K562 (cell line): ENCODE results near the gene IL4I1. TPM values are rescaled to one million over a fixed set of nuclear protein-coding genes. Genes with fewer than 3 reads are reported as not detected.

Source experiments
- ASH1L ChIP-seq: fragments of 450-650 bp; IDR thresholded peaks from 2 replicates; pipeline ENCODE4 v1.6.1; 2018; ENCODE audit warnings: borderline replicate concordance, mild to moderate bottlenecking, low read depth; ENCODE audit not compliant: partially characterized antibody
- BCL6 ChIP-seq: fragments of 250-450 bp; sonication (Bioruptor Pico); IDR thresholded peaks from 2 replicates; pipeline ENCODE4 v1.4.0; 2020
- CBFA2T3 ChIP-seq: fragments of 450-650 bp; IDR thresholded peaks from 2 replicates; pipeline ENCODE4 v1.6.1; 2017
- CBX2 ChIP-seq: fragments of 200-600 bp; sonication (generic); IDR thresholded peaks from one replicate; pipeline ENCODE4 v1.6.1; 2012; ENCODE audit warnings: mild to moderate bottlenecking, low read length, inconsistent platforms; ENCODE audit not compliant: insufficient read depth, poor library complexity, severe bottlenecking
- CEBPG ChIP-seq, 3 experiments: fragments of 200-800 bp in 1 of 3; sonication (Bioruptor generic) in 1 of 3; sonication (generic) in 1 of 3; formaldehyde crosslinking in 1 of 3; IDR thresholded peaks in 2 of 3; conservative IDR thresholded peaks in 1 of 3; 2 replicates each; pipeline versions ENCODE4 v1.6.1 to v1.8.0; 2016 to 2022; ENCODE audit warnings: missing compliant biosample characterization in 2 of 3, missing genetic modification characterization in 2 of 3, mild to moderate bottlenecking in 1 of 3, missing genetic modification reagents in 1 of 3
- CHCHD3 ChIP-seq: fragments of 250-450 bp; sonication (Bioruptor Pico); IDR thresholded peaks from 2 replicates; pipeline ENCODE4 v2.1.2; 2022; ENCODE audit warnings: mild to moderate bottlenecking
- CREBBP ChIP-seq: IDR thresholded peaks from one replicate; pipeline ENCODE4 v1.6.1; 2012; ENCODE audit warnings: low read depth, mild to moderate bottlenecking, control low read depth, inconsistent platforms, low read length
- CTCFL ChIP-seq: IDR thresholded peaks from 2 replicates; pipeline ENCODE4 v1.6.1; 2011; ENCODE audit warnings: borderline replicate concordance, low read depth, mild to moderate bottlenecking, moderate library complexity, low read length; ENCODE audit not compliant: insufficient read depth, poor library complexity, severe bottlenecking
- ELK1 ChIP-seq: sonication (generic); formaldehyde crosslinking; IDR thresholded peaks from 2 replicates; pipeline ENCODE4 v1.8.1; 2022; ENCODE audit warnings: missing genetic modification reagents
- EP400 ChIP-seq: fragments of 450-650 bp; IDR thresholded peaks from 2 replicates; pipeline ENCODE4 v1.6.1; 2017; ENCODE audit warnings: antibody characterized with exemption, mild to moderate bottlenecking, moderate library complexity
- FOXM1 ChIP-seq, 2 experiments: fragments of 450-650 bp in 1 of 2; sonication (generic) in 1 of 2; formaldehyde crosslinking in 1 of 2; IDR thresholded peaks; 2 replicates each; pipeline versions ENCODE4 v1.6.1 to v1.9.0; 2017 to 2022; ENCODE audit warnings: low read depth in 2 of 2, mild to moderate bottlenecking in 2 of 2, missing genetic modification reagents in 1 of 2, moderate library complexity in 1 of 2
- GTF2E2 ChIP-seq: fragments of 200-800 bp; sonication (Bioruptor generic); IDR thresholded peaks from 2 replicates; pipeline ENCODE4 v1.6.1; 2016; ENCODE audit warnings: missing genetic modification characterization, missing compliant biosample characterization
- MAFF ChIP-seq: IDR thresholded peaks from 2 replicates; pipeline ENCODE4 v1.6.1; 2012; ENCODE audit warnings: low read length, improper control_type of control experiment
- NFE2 ChIP-seq: IDR thresholded peaks from 2 replicates; pipeline ENCODE4 v1.6.1; 2014; ENCODE audit warnings: antibody characterized with exemption, low read depth
- NFXL1 ChIP-seq: fragments of 450-650 bp; formaldehyde crosslinking; IDR thresholded peaks from 2 replicates; pipeline ENCODE4 v1.4.0; 2021; ENCODE audit warnings: mild to moderate bottlenecking
- NR2C1 ChIP-seq, 2 experiments: fragments of 450-650 bp; IDR thresholded peaks; 2 replicates each; pipeline ENCODE4 v1.6.1; 2017; ENCODE audit warnings: mild to moderate bottlenecking in 2 of 2, antibody characterized with exemption in 1 of 2, inconsistent platforms in 1 of 2, missing compliant biosample characterization in 1 of 2, missing genetic modification characterization in 1 of 2
- PYGO2 ChIP-seq: fragments of 450-650 bp; IDR thresholded peaks from 2 replicates; pipeline ENCODE4 v1.6.1; 2016; ENCODE audit warnings: mild to moderate bottlenecking, missing genetic modification characterization, moderate library complexity, missing compliant biosample characterization
- RBM17 ChIP-seq: fragments of 200-400 bp; formaldehyde crosslinking; IDR thresholded peaks from 2 replicates; pipeline ENCODE4 v1.6.1; 2017; ENCODE audit warnings: low read depth, mild to moderate bottlenecking, low read length, borderline replicate concordance
- SIN3A ChIP-seq, 2 experiments: fragments of 150-350 bp in 1 of 2; IDR thresholded peaks; 2 replicates each; pipeline ENCODE4 v1.6.1; 2011 to 2016; ENCODE audit warnings: borderline replicate concordance in 2 of 2, low read depth in 2 of 2, low read length in 2 of 2, mild to moderate bottlenecking in 2 of 2, moderate library complexity in 2 of 2; ENCODE audit not compliant: control insufficient read depth in 1 of 2
- TRIM28 ChIP-seq: fragments of 450-650 bp; IDR thresholded peaks from 2 replicates; pipeline ENCODE4 v1.6.1; 2017
- TSC22D4 ChIP-seq: fragments of 450-650 bp; IDR thresholded peaks from 2 replicates; pipeline ENCODE4 v1.6.1; 2016; ENCODE audit warnings: missing genetic modification characterization, missing biosample characterization, control low read depth
- ZBTB1 ChIP-seq: sonication (generic); formaldehyde crosslinking; IDR thresholded peaks from 2 replicates; pipeline ENCODE4 v1.8.1; 2023; ENCODE audit warnings: missing genetic modification reagents, low read depth, mild to moderate bottlenecking, borderline replicate concordance
- ZC3H11A ChIP-seq: IDR thresholded peaks from 2 replicates; pipeline ENCODE4 v1.6.1; 2012; ENCODE audit warnings: low read depth, low read length, improper control_type of control experiment
- ZNF12 ChIP-seq: sonication (generic); formaldehyde crosslinking; IDR thresholded peaks from 2 replicates; pipeline ENCODE4 v1.4.0; 2020; ENCODE audit warnings: mild to moderate bottlenecking, missing genetic modification reagents
- ZNF217 ChIP-seq: sonication (generic); formaldehyde crosslinking; IDR thresholded peaks from 2 replicates; pipeline ENCODE4 v1.8.0; 2022; ENCODE audit warnings: mild to moderate bottlenecking, missing genetic modification reagents
- ZNF239 ChIP-seq: fragments of 250-450 bp; sonication (Bioruptor Pico); IDR thresholded peaks from 2 replicates; pipeline ENCODE4 v1.4.0; 2020; ENCODE audit warnings: mild to moderate bottlenecking
- ZNF583 ChIP-seq: fragments of 250-450 bp; sonication (Bioruptor Pico); IDR thresholded peaks from 2 replicates; pipeline ENCODE4 v1.4.0; 2020
- polyA plus RNA-seq, 8 experiments: library from polyadenylated mRNA; depleted of rRNA in 4 of 8; stranded (reverse) in 5 of 8; unstranded in 3 of 8; fragments of >200 nt; fragmentation: Nextera tagmentation in 2 of 8; fragmentation: Illumina TruSeq in 1 of 8; extraction: Ambion mirVana in 2 of 8; extraction: Trizol in 1 of 8; gene quantifications; 2 replicates each; pipeline versions ENCODE4 v1.2.1 to v1.2.3, GENCODE V29; 2011 to 2014; ENCODE audit warnings: inconsistent platforms in 1 of 8, missing spikeins in 1 of 8
- total RNA-seq, 7 experiments: library from RNA; depleted of rRNA in 6 of 7; stranded (reverse); fragments of >200 nt in 6 of 7; fragmentation: Illumina TruSeq in 2 of 7; extraction: Trizol in 2 of 7; gene quantifications; 2 replicates each; pipeline versions ENCODE4 v1.2.1 to v1.2.3, GENCODE V29; 2011 to 2021; ENCODE audit warnings: low replicate concordance in 1 of 7

The IL4I1 gene
- total and polyA plus RNA-seq, 9 of the 15 experiments (the other 6 are each of a cell fraction or from before 2014, with no cell fraction given): 0.06 to 0.95 (median 0.43) TPM; not detected in 2

GRCh38 chr19:49876422-49877019 is 20.2 kb downstream of the IL4I1 start (continued):
- peak; percentile 42 to 75; a peak in 3 of 4 replicates for TF ChIP-seq SIN3A (IDR thresholded peaks at IDR 0.05; ENCODE audit: borderline replicate concordance in 2 of 2, control insufficient read depth in 1 of 2, low read depth in 2 of 2, low read length in 2 of 2)
- TF ChIP-seq ZNF12 (CRISPR knock-in tag): no peak
- TF ChIP-seq BCL6 (CRISPR knock-in tag): 0 out of 2 replicates have a peak, but pooled peaks have one; percentile 26
- TF ChIP-seq MAFF: peak; percentile 3; the same call in 1 of the 2 replicates
- no peak for TF ChIP-seq ZC3H11A
- peak; percentile 91; the same call in 1 of the 2 replicates for TF ChIP-seq NR2C1 (IDR thresholded peaks at IDR 0.05)
- TF ChIP-seq NR2C1 (tag; IDR thresholded peaks at IDR 0.05): peak; percentile 71
- peak; percentile 13; the same call in 1 of the 2 replicates for TF ChIP-seq NFE2
- TF ChIP-seq CBX2: no peak
- no peak for TF ChIP-seq CHCHD3
- no peak for TF ChIP-seq RBM17
- TF ChIP-seq ZNF583 (CRISPR knock-in tag): no peak
- no peak for TF ChIP-seq PYGO2 (tag)
- TF ChIP-seq NFXL1 (CRISPR knock-in tag): no peak
- peak; percentile 93 for TF ChIP-seq CEBPG (CRISPR knock-in tag; IDR thresholded peaks at IDR 0.05)
- peak; percentile 80 to 91 for TF ChIP-seq CEBPG (tag; conservative IDR thresholded peaks at IDR 0.05 in 1 of 2, IDR thresholded peaks at IDR 0.05 in 1 of 2)
- no peak for TF ChIP-seq CTCFL
- TF ChIP-seq TRIM28: no peak
- peak; percentile 21 for TF ChIP-seq ASH1L
- TF ChIP-seq CREBBP: no peak
- TF ChIP-seq FOXM1 (IDR thresholded peaks at IDR 0.05; ENCODE audit: low read depth): 0 out of 2 replicates have a peak, but pooled peaks have one; percentile 32
- TF ChIP-seq FOXM1 (CRISPR knock-in tag; IDR thresholded peaks at IDR 0.05; ENCODE audit: low read depth): no peak
- peak; percentile 69 for TF ChIP-seq EP400
- TF ChIP-seq ZNF217 (CRISPR knock-in tag): no peak
- no peak for TF ChIP-seq ZBTB1 (CRISPR knock-in tag)
- no peak for TF ChIP-seq GTF2E2 (tag)
- TF ChIP-seq ZNF239: peak; percentile 15; the same call in 1 of the 2 replicates
- no peak for TF ChIP-seq ELK1
- no peak for TF ChIP-seq TSC22D4 (tag)
- TF ChIP-seq CBFA2T3: no peak
